Measurements from ENCODE around the gene ZNF550. TPM values are rescaled to one million over a fixed set of nuclear protein-coding genes. Genes with fewer than 3 reads are reported as not detected.
A peak's percentile ranks its signal among the peaks of the same experiment; 100 is the strongest.
"Not testable (repeated sequence)": the region's sequence is repeated elsewhere in the genome, so short reads cannot be mapped to it uniquely, and the experiment has no call there.

ZNF550 gene
- polyA plus RNA-seq, 1 experiment: 8.2 TPM

DNA sequence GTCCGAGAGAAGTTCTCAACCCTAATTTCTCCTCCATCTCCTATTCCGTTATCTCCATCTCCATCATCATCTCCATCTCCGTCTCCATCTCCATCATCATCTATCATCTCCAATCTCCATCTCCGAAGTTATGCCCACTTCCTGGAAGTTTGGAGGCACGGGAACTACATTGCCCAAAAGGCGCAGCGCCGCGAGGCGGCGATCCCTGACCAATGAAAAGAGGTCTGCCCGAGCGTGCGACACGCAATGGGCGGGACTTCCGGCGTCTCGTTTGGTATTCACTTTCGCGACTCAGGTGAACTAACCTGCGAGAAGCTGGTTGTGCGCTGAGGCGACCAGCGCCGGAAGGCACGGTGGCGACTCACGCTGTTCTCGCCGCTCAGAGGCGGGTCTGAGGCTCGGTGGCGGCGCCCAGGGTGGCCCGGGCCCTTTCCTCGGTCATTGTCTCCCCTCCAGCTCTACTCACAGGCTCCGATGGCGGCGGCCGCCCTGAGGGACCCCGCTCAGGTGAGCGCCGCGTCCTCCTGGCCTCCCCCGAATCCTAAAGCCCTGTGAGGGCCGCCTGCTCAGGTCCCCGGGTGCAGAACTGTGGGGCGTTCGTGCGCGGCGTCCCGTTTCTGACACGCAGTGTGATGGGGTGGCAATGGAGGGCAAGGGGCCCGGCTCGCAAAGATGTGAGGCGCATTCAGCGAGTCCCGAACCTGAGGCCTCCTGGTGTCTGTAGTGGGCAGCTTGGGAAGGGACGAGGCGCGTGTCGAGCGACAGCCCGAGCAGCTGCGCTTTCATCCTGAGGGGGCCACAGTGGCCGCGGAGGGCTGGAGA is 72.0 kb downstream of the ZNF550 start, which contains the start of gene ZNF419:
ZNF419 (plus strand) TSS at position 274 of the 822 bp plus-strand sequence; CDS start at position 475, 201 bp downstream.
- POLR2A ChIA-PET; H3K27me3 ChIP-seq (ENCODE audit: control insufficient read depth, insufficient read depth, low read length); H3K9me3 ChIP-seq (ENCODE audit: control insufficient read depth, insufficient read depth, low read length); H3K27ac ChIP-seq (ENCODE audit: low read depth, low read length): not testable (repeated sequence)
- DNase-seq (ENCODE audit: low read depth, low spot score): peak; percentile 34
- CTCF ChIA-PET: interaction anchor here (1.0 kb wide), 1 partner anchor 10 kb away, joined by 3 read pairs; the partner anchor contains the start of gene ZNF772
- peak within 1 kb of the TSS; percentile 94 for H3K4me3 ChIP-seq (ENCODE audit: low read depth, low read length)
- TF ChIP-seq, protein P1, sequence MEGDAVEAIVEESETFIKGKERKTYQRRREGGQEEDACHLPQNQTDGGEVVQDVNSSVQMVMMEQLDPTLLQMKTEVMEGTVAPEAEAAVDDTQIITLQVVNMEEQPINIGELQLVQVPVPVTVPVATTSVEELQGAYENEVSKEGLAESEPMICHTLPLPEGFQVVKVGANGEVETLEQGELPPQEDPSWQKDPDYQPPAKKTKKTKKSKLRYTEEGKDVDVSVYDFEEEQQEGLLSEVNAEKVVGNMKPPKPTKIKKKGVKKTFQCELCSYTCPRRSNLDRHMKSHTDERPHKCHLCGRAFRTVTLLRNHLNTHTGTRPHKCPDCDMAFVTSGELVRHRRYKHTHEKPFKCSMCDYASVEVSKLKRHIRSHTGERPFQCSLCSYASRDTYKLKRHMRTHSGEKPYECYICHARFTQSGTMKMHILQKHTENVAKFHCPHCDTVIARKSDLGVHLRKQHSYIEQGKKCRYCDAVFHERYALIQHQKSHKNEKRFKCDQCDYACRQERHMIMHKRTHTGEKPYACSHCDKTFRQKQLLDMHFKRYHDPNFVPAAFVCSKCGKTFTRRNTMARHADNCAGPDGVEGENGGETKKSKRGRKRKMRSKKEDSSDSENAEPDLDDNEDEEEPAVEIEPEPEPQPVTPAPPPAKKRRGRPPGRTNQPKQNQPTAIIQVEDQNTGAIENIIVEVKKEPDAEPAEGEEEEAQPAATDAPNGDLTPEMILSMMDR (IDR thresholded peaks at IDR 0.05; ENCODE audit: low read depth, low read length): peak; percentile 25; the same call in 1 of the 2 replicates

Other genes starting within 250 kb of the ZNF550 start
- 2.6 and 2.7 TPM in 2 replicates for gene ZNF543, start 239.4 kb downstream of the ZNF550 start, polyA plus RNA-seq (2011; rRNA removed)
- gene ZNF304, start 208.6 kb downstream of the ZNF550 start, polyA plus RNA-seq (2011; rRNA removed): 7.1 and 7.8 TPM in 2 replicates
- 16.5 and 19.6 TPM in 2 replicates for gene TRAPPC2B, start 196.3 kb downstream of the ZNF550 start, polyA plus RNA-seq (2011; rRNA removed)
- 3.3 and 3.7 TPM in 2 replicates for gene ZNF547, start 196.3 kb downstream of the ZNF550 start, polyA plus RNA-seq (2011; rRNA removed)
- gene ZNF548, start 170.0 kb downstream of the ZNF550 start, polyA plus RNA-seq (2011; rRNA removed): 12.7 and 14.2 TPM in 2 replicates
- 5.7 and 6.4 TPM in 2 replicates for gene ZNF17, start 148.7 kb downstream of the ZNF550 start, polyA plus RNA-seq (2011; rRNA removed)
- 7.4 and 9.7 TPM in 2 replicates for gene ZNF749, start 124.5 kb downstream of the ZNF550 start, polyA plus RNA-seq (2011; rRNA removed)
- gene VN1R1, start 102.7 kb downstream of the ZNF550 start, polyA plus RNA-seq (2011; rRNA removed): 0.11 and 0.21 TPM in 2 replicates
- 6.6 and 6.8 TPM in 2 replicates for gene ZNF772, start 82.3 kb downstream of the ZNF550 start, polyA plus RNA-seq (2011; rRNA removed)
- 8.7 and 11.1 TPM in 2 replicates for gene ZNF419, start 72.1 kb downstream of the ZNF550 start, polyA plus RNA-seq (2011; rRNA removed)
- 9.2 and 11.0 TPM in 2 replicates for gene ZNF773, start 59.9 kb downstream of the ZNF550 start, polyA plus RNA-seq (2011; rRNA removed)
- 5.0 and 5.8 TPM in 2 replicates for gene ZNF549, start 32.5 kb downstream of the ZNF550 start, polyA plus RNA-seq (2011; rRNA removed)
- 4.4 and 4.8 TPM in 2 replicates for gene ZNF416, start 19.0 kb upstream of the ZNF550 start, polyA plus RNA-seq (2011; rRNA removed)
- gene ZIK1, start 24.3 kb upstream of the ZNF550 start, polyA plus RNA-seq (2011; rRNA removed): 4.3 and 4.5 TPM in 2 replicates
- gene ZNF530, start 40.0 kb upstream of the ZNF550 start, polyA plus RNA-seq (2011; rRNA removed): 1.3 and 1.5 TPM in 2 replicates
- gene ZNF134, start 54.4 kb upstream of the ZNF550 start, polyA plus RNA-seq (2011; rRNA removed): 10.7 and 10.9 TPM in 2 replicates
- 12.0 and 14.4 TPM in 2 replicates for gene ZNF211, start 73.3 kb upstream of the ZNF550 start, polyA plus RNA-seq (2011; rRNA removed)
- gene ZSCAN4, start 109.1 kb upstream of the ZNF550 start, polyA plus RNA-seq (2011; rRNA removed): not detected in 2 replicates
- gene ZNF551, start 122.1 kb upstream of the ZNF550 start, polyA plus RNA-seq (2011; rRNA removed): 3.7 TPM in 2 replicates
- gene ZNF154, start 149.3 kb upstream of the ZNF550 start, polyA plus RNA-seq (2011; rRNA removed): 7.7 and 8.1 TPM in 2 replicates
- gene ZNF671, start 167.8 kb upstream of the ZNF550 start, polyA plus RNA-seq (2011; rRNA removed): 7.2 and 7.8 TPM in 2 replicates
- gene ZNF776, start 187.0 kb upstream of the ZNF550 start, polyA plus RNA-seq (2011; rRNA removed): 9.7 and 10.5 TPM in 2 replicates
- 7.5 and 9.8 TPM in 2 replicates for gene ZNF586, start 209.8 kb upstream of the ZNF550 start, polyA plus RNA-seq (2011; rRNA removed)

All from AG04450 (cell line).